HG03342 (cell line): ENCODE results near the gene SETD4.
A peak's percentile ranks its signal among the peaks of the same experiment; 100 is the strongest.
"Not testable (repeated sequence)": the region's sequence is repeated elsewhere in the genome, so short reads cannot be mapped to it uniquely, and the experiment has no call there.

ENCODE experiments used
- ATAC-seq: cut with Tn5 transposase; IDR thresholded peaks from one replicate; pipeline ENCODE4 v1.9.1; 2021; ENCODE audit warnings: mild to moderate bottlenecking, moderate library complexity; ENCODE audit not compliant: unreplicated experiment

The SETD4 gene

GRCh38 chr21:36079010-36079649 lies 18.8 kb upstream of the SETD4 start:
- peak; percentile 68 for ATAC-seq

GRCh38 chr21:36077758-36078157 lies 17.4 kb upstream of the SETD4 start:
- no peak for ATAC-seq

GRCh38 chr21:36076878-36077655 lies 16.7 kb upstream of the SETD4 start:
- ATAC-seq: peak; percentile 55

GRCh38 chr21:36075953-36076352 lies 15.6 kb upstream of the SETD4 start:
- no peak for ATAC-seq

- ATAC-seq: no peak
These were observed 14.8 kb upstream of the SETD4 start for GRCh38 chr21:36075171-36075570.

- ATAC-seq: not testable (repeated sequence)
These were observed 13.6 kb upstream of the SETD4 start for GRCh38 chr21:36073911-36074310.

GRCh38 chr21:36073181-36073580 lies 12.9 kb upstream of the SETD4 start:
- ATAC-seq: no peak

GRCh38 chr21:36072453-36073162 lies 12.3 kb upstream of the SETD4 start:
- ATAC-seq: no peak

GRCh38 chr21:36070999-36071398 lies 10.7 kb upstream of the SETD4 start:
- ATAC-seq: no peak

- peak; percentile 99 for ATAC-seq
These were observed 9.6 kb upstream of the SETD4 start, which contains the start of gene CBR1 for GRCh38 chr21:36069713-36070583. TSS of gene CBR1 (plus strand) at chr21:36070024. CDS start at chr21:36070116, 92 bp downstream.

- ATAC-seq: no peak
These were observed 8.5 kb upstream of the SETD4 start for GRCh38 chr21:36068748-36069398.

- no peak for ATAC-seq
These were observed 5.2 kb upstream of the SETD4 start for GRCh38 chr21:36065497-36066036.

- ATAC-seq: no peak
These were observed 3.7 kb upstream of the SETD4 start for GRCh38 chr21:36064085-36064460.

GRCh38 chr21:36063375-36064084 lies 3.2 kb upstream of the SETD4 start:
- no peak for ATAC-seq

- no peak for ATAC-seq
These were observed 1.1 kb upstream of the SETD4 start for GRCh38 chr21:36061445-36061844.

- ATAC-seq: peak; percentile 45
These were observed 535 bp downstream of the SETD4 start for GRCh38 chr21:36059823-36060158.

- ATAC-seq: no peak
These were observed 4.8 kb downstream of the SETD4 start for GRCh38 chr21:36055551-36055950.

GRCh38 chr21:36053715-36054062 lies 6.6 kb downstream of the SETD4 start:
- no peak for ATAC-seq

GRCh38 chr21:36052860-36053714 lies 7.2 kb downstream of the SETD4 start:
- no peak for ATAC-seq
